Adipose tissue (tissue), 3 donors: ENCODE data around the gene PALB2. TPM values are rescaled to one million over a fixed set of nuclear protein-coding genes. Genes with fewer than 3 reads are reported as not detected.
"Not testable (repeated sequence)": the region's sequence is repeated elsewhere in the genome, so short reads cannot be mapped to it uniquely, and the experiment has no call there.

Experiments
- H3K27ac ChIP-seq: one replicate; pipeline ENCODE4 v1.5.1; 2013; ENCODE audit warnings: low read depth, low read length
- WGBS, 3 donors: extraction: QIAGEN DNeasy Blood & Tissue Kit; methylation state at CpG; one replicate each; pipeline ENCODE4 v1.1.7; 2013; 5-methylcytosine and 5-hydroxymethylcytosine counted together
- polyA plus RNA-seq, 3 donors: library from polyadenylated mRNA; stranded (reverse); fragments of 200-250 nt; gene quantifications; one replicate each; pipeline ENCODE4 v1.2.3, GENCODE V29; 2013
- donor health status: healthy with polysubstance abuse.
- donor health status: Bipolar disorder and iron deficiency.
- donor health status: healthy.

PALB2 gene
- polyA plus RNA-seq, 3 donors: 2.6 to 6.9 (median 5.4) TPM

- WGBS, 3 donors: 92 to 95% (median 94%) methylated on average over 2 of the region's 2 CpGs
- no peak overlapping the region for H3K27ac ChIP-seq
Observed at GRCh38 chr16:23663918-23664317, 22.8 kb upstream of the PALB2 start.

- H3K27ac ChIP-seq: no peak overlapping the region
- WGBS, 3 donors: 88 to 95% (median 91%) methylated on average over 4 of the region's 4 CpGs
Observed at GRCh38 chr16:23651943-23652468, 10.9 kb upstream of the PALB2 start.

GRCh38 chr16:23650674-23651416 lies 9.7 kb upstream of the PALB2 start:
- WGBS, 3 donors: 83 to 86% (median 83%) methylated on average over 4 of the region's 4 CpGs
- no peak overlapping the region for H3K27ac ChIP-seq

GRCh38 chr16:23642246-23642774 lies 1.2 kb upstream of the PALB2 start:
- no peak overlapping the region for H3K27ac ChIP-seq
- WGBS, 3 donors: 65 to 76% (median 69%) methylated on average over 14 of the region's 14 CpGs

- no peak overlapping the region for H3K27ac ChIP-seq
Observed at GRCh38 chr16:23640615-23640930, 537 bp downstream of the PALB2 start.

GRCh38 chr16:23635958-23636357 lies 5.2 kb downstream of the PALB2 start:
- no peak overlapping the region for H3K27ac ChIP-seq

More at GRCh38 chr16:23640615-23640930, 537 bp downstream of the PALB2 start:
- WGBS, 3 donors: 0 to 1% (median 1%) methylated on average over 8 of the region's 8 CpGs

- no peak overlapping the region for H3K27ac ChIP-seq
Observed at GRCh38 chr16:23634461-23635036, 6.6 kb downstream of the PALB2 start.

GRCh38 chr16:23631874-23632273 lies 9.2 kb downstream of the PALB2 start:
- WGBS, 3 donors: 97 to 99% (median 97%) methylated on average over 3 of the region's 3 CpGs
- not testable (repeated sequence) for H3K27ac ChIP-seq

More at GRCh38 chr16:23634461-23635036, 6.6 kb downstream of the PALB2 start:
- 91 to 97% (median 97%) methylated on average over 4 of the region's 4 CpGs for WGBS, 3 donors

GRCh38 chr16:23629516-23629915 lies 11.6 kb downstream of the PALB2 start:
- 93 to 97% (median 95%) methylated on average over 8 of the region's 8 CpGs for WGBS, 3 donors
- H3K27ac ChIP-seq: no peak overlapping the region

GRCh38 chr16:23624092-23624491 lies 17.0 kb downstream of the PALB2 start:
- no peak overlapping the region for H3K27ac ChIP-seq

GRCh38 chr16:23615805-23616204 lies 25.3 kb downstream of the PALB2 start:
- no peak overlapping the region for H3K27ac ChIP-seq
- WGBS, 3 donors: 90 to 95% (median 94%) methylated on average over 9 of the region's 9 CpGs

- no peak overlapping the region for H3K27ac ChIP-seq
- WGBS, 3 donors: 96 to 100% (median 100%) methylated on average over 3 of the region's 3 CpGs
Observed at GRCh38 chr16:23611936-23612335, 29.2 kb downstream of the PALB2 start.

- WGBS, 3 donors: 92 to 99% (median 98%) methylated on average over 6 of the region's 6 CpGs
- not testable (repeated sequence) for H3K27ac ChIP-seq
Observed at GRCh38 chr16:23610905-23611304, 30.2 kb downstream of the PALB2 start.

- H3K27ac ChIP-seq: no peak overlapping the region
- 97 to 100% (median 100%) methylated on average over 1 of the region's 1 CpG for WGBS, 3 donors
Observed at GRCh38 chr16:23609929-23610328, 31.2 kb downstream of the PALB2 start.

GRCh38 chr16:23608194-23608593 lies 32.9 kb downstream of the PALB2 start:
- H3K27ac ChIP-seq: no peak overlapping the region

GRCh38 chr16:23607726-23608125 lies 33.4 kb downstream of the PALB2 start:
- 76 to 91% (median 78%) methylated on average over 6 of the region's 6 CpGs for WGBS, 3 donors
- no peak overlapping the region for H3K27ac ChIP-seq

More at GRCh38 chr16:23608194-23608593, 32.9 kb downstream of the PALB2 start:
- WGBS, 3 donors: 72 to 82% (median 75%) methylated on average over 4 of the region's 4 CpGs

GRCh38 chr16:23597003-23597756 lies 43.9 kb downstream of the PALB2 start:
- WGBS, 3 donors: 74 to 84% (median 84%) methylated on average over 11 of the region's 11 CpGs
- no peak overlapping the region for H3K27ac ChIP-seq

GRCh38 chr16:23595951-23596720 lies 45.0 kb downstream of the PALB2 start, which contains the start of gene NDUFAB1:
TSS of gene NDUFAB1 (minus strand) at chr16:23596316. CDS start at chr16:23596290, 26 bp downstream.
- 2 to 3% (median 2%) methylated on average over 67 of the region's 67 CpGs for WGBS, 3 donors
- peak within 1 kb of the TSS; percentile 35 for H3K27ac ChIP-seq
